ENCODE measurements around the gene SULT1A1.
"Not testable (repeated sequence)": the region's sequence is repeated elsewhere in the genome, so short reads cannot be mapped to it uniquely, and the experiment has no call there.

Gene SULT1A1

GRCh38 chr16:28609631-28610594 lies at the start of gene SULT1A1:
Gene SULT1A1, minus strand, starts transcription at chr16:28610044. Its CDS starts 1,189 bp downstream, at chr16:28608855.
- Mint-ChIP-seq H3K9me3 (no peaks in the 10 kb centered on the region), H3K36me3 (ENCODE audit: low read depth) (no peaks in the 10 kb centered on the region), H3K4me1 (ENCODE audit: low read depth) (peaks cover 10% of the 10 kb centered on the region), H3K4me3 (no peak within 1 kb of the TSS), H3K27me3 (no peaks in the 10 kb centered on the region), H3K27ac (no peak within 1 kb of the TSS)

DNA sequence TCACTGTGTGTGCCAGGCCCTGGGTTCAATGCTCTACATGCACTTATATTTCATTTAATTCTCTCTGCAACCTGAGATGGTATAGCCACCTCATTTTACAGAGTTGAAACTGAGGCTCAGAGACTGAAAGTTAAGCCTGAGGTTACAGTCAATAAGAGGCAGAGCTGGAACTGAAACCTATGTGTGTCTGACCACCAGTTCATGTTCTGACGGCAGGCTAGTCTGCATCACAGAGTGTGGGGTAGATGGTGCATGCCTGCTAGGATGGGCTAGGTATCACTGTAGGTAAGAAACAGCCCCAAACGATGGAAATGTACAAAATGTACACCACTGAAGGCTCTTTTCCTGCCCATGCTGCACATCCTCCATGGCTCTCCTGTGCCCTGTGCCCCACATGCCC lies 30.1 kb upstream of the SULT1A1 start:
- not testable (repeated sequence) for H3K27me3 Mint-ChIP-seq; H3K9me3 Mint-ChIP-seq; H3K36me3 Mint-ChIP-seq (ENCODE audit: low read depth); H3K27ac Mint-ChIP-seq; H3K4me3 Mint-ChIP-seq; H3K4me1 Mint-ChIP-seq (ENCODE audit: low read depth)

DNA sequence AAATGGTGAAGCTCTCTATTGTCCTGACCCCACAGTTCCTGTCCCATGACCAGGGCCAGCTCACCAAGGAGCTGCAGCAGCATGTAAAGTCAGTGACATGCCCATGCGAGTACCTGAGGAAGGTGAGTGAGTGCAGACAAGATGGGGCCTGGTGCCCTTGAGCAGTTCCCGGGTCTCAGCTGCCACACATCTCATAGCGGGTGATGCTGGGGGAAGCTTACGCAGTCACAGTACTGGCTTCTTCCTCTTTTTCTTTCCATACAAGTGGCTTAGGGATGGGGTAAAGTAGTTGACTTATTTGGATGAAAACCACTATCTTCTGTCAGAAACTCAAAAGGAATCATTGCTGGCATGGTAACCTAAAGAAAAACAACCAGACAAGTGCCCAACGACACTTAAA lies 28.5 kb upstream of the SULT1A1 start:
- not testable (repeated sequence) for H3K27ac Mint-ChIP-seq; H3K36me3 Mint-ChIP-seq (ENCODE audit: low read depth); H3K4me3 Mint-ChIP-seq; H3K27me3 Mint-ChIP-seq; H3K4me1 Mint-ChIP-seq (ENCODE audit: low read depth); H3K9me3 Mint-ChIP-seq

DNA sequence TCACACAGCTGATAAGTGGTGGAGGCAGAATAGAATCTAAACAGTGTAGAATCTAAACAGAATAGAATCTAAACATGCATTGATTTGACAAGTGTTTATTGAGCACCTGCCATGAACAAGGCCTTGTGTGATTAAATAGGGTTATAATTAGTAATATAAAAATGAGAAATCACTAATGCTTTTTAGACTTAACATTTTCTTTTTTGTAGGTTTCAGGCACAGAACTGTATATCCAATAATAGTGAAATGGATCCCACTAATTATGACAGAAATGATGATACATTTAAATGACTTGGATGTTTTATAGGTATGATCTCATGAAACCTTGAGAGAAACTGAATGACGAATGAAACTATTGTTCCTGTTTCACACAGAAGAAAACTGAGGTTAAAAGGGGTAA lies 27.9 kb upstream of the SULT1A1 start, which contains the start of gene NPIPB8:
Gene NPIPB8 (plus strand): TSS at position 301 of the 400 bp plus-strand sequence. CDS start 296 bp downstream, outside the sequence.
- not testable (repeated sequence) for H3K9me3 Mint-ChIP-seq; H3K36me3 Mint-ChIP-seq (ENCODE audit: low read depth); H3K4me3 Mint-ChIP-seq; H3K27ac Mint-ChIP-seq; H3K4me1 Mint-ChIP-seq (ENCODE audit: low read depth); H3K27me3 Mint-ChIP-seq

DNA sequence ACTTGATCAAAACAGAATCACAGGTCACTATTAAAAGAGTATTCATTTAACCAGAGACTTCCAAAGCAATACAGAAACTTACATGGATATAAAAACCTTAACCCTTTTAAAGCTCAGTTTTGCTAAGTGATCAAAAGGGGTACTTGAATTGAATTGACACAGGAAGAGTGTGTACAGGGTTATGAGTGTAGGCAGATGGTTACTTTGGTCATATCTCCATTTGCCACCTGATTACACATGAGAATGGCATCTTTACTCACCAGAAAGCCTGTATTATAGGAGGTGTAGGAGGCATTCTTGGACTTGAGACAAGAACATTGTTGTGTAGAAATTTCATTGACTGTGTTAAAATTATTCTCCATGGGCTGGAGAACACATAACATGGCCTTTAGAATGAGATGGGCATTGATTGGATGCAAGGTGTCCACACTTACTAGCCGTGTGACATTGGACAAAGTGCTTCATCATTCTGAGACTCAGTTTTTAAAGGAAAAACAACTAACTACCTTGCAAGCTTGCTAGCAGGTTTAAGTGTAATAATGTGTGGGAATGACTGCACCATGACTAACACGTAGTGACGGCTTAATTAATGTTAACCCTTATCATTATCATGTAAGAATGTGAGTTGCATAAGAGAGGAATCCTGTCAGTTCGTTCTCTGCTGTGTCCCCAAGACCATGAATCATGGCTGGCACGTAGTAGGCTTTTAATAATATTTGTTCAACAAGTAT lies 26.4 kb upstream of the SULT1A1 start:
- H3K27ac Mint-ChIP-seq; H3K4me1 Mint-ChIP-seq (ENCODE audit: low read depth); H3K27me3 Mint-ChIP-seq; H3K36me3 Mint-ChIP-seq (ENCODE audit: low read depth); H3K4me3 Mint-ChIP-seq; H3K9me3 Mint-ChIP-seq: not testable (repeated sequence)

DNA sequence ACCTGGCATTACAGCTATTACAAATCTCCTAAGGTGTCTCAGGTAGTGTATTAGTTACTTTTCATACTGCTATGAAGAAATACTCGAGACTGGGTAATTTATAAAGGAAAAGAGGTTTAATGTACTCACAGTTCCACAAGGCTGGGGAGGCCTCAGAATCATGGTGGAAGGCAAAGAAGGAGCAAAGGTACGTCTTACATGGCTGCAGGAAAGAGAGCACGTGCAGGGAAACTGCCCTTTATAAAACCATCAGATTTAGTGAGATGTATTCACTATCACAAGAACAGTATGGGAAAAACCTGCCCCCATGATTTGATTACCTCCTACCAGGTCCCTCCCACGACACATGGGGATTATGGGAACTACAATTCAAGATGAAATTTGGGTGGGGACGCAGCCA lies 21.1 kb upstream of the SULT1A1 start:
- H3K36me3 Mint-ChIP-seq (ENCODE audit: low read depth); H3K4me3 Mint-ChIP-seq; H3K4me1 Mint-ChIP-seq (ENCODE audit: low read depth); H3K27ac Mint-ChIP-seq; H3K27me3 Mint-ChIP-seq; H3K9me3 Mint-ChIP-seq: not testable (repeated sequence)

DNA sequence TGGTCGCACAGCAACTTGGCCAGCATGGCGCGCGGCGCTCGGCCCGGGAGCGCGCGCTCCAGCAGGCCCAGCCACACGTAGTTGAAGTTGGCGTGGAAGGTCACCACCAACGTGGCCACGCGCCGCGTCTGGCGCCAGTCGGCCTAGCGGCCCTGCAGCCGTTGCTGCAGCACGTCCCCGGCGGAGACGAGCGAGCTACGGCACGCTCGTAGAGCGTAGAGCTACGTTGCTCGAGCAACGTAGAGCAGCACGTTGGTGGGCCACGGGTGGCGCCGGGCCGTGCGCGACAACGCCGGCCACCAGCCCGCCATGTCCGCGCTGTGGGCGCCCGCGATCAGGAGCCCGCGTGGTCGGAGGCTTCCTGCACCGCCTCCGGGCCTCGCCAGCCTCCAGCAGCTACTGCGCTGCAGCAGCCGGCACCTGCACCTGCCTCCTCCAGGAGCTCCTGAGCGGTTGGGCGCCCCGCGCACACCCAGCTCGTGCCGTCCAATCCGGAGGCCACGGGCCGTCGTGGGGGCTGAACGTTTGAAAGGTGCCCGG lies 13.4 kb upstream of the SULT1A1 start:
- H3K9me3 Mint-ChIP-seq: no peaks in the 10 kb centered on the region
- peak overlapping the region; percentile 81 for H3K27ac Mint-ChIP-seq
- H3K4me3 Mint-ChIP-seq: peak overlapping the region; percentile 88
- H3K27me3 Mint-ChIP-seq: no peaks in the 10 kb centered on the region
- peaks cover 9% of the 10 kb centered on the region for H3K36me3 Mint-ChIP-seq (ENCODE audit: low read depth)
- H3K4me1 Mint-ChIP-seq (ENCODE audit: low read depth): peaks cover 16% of the 10 kb centered on the region

GRCh38 chr16:28622532-28623171 lies 12.8 kb upstream of the SULT1A1 start:
- H3K27ac Mint-ChIP-seq: peak overlapping the region; percentile 81
- not testable (repeated sequence) for H3K36me3 Mint-ChIP-seq (ENCODE audit: low read depth); H3K9me3 Mint-ChIP-seq; H3K27me3 Mint-ChIP-seq
- H3K4me3 Mint-ChIP-seq: peak overlapping the region; percentile 88
- peaks cover 16% of the 10 kb centered on the region for H3K4me1 Mint-ChIP-seq (ENCODE audit: low read depth)

GRCh38 chr16:28621481-28622155 lies 11.8 kb upstream of the SULT1A1 start:
- Mint-ChIP-seq H3K4me1 (ENCODE audit: low read depth) (peaks cover 16% of the 10 kb centered on the region), H3K27ac (peak overlapping the region; percentile 80), H3K9me3 (no peaks in the 10 kb centered on the region), H3K36me3 (ENCODE audit: low read depth) (peaks cover 13% of the 10 kb centered on the region), H3K27me3 (no peaks in the 10 kb centered on the region), H3K4me3 (peak overlapping the region; percentile 88)

DNA sequence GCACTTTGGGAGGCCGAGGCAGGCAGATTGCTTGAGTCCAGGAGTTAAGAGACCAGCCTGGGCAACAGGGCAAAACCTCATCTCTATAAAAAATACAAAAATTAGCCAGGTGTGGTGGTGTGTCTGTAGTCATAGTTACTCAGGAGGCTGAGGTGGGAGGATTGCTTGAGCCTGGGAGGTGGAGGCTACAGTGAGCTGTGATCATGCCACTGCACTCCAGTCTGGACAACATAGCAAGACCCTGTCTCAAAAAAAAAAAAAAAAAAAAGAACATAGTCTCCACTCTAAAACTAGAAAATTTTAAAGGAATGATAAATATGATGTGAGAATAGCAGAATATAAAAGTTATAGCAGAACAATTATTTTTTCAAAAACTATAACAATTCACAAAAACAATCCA lies 10.5 kb upstream of the SULT1A1 start:
- not testable (repeated sequence) for H3K27me3 Mint-ChIP-seq, H3K27ac Mint-ChIP-seq, H3K4me3 Mint-ChIP-seq, H3K9me3 Mint-ChIP-seq
- peaks cover 13% of the 10 kb centered on the region for H3K36me3 Mint-ChIP-seq (ENCODE audit: low read depth)
- H3K4me1 Mint-ChIP-seq (ENCODE audit: low read depth): peaks cover 16% of the 10 kb centered on the region

- Mint-ChIP-seq H3K4me1 (ENCODE audit: low read depth) (peaks cover 12% of the 10 kb centered on the region), H3K9me3 (no peaks in the 10 kb centered on the region), H3K27me3 (no peaks in the 10 kb centered on the region), H3K27ac (no peak overlapping the region), H3K4me3 (no peak overlapping the region), H3K36me3 (ENCODE audit: low read depth) (peaks cover 13% of the 10 kb centered on the region)
These were observed 8.0 kb upstream of the SULT1A1 start for GRCh38 chr16:28617874-28618273.

DNA sequence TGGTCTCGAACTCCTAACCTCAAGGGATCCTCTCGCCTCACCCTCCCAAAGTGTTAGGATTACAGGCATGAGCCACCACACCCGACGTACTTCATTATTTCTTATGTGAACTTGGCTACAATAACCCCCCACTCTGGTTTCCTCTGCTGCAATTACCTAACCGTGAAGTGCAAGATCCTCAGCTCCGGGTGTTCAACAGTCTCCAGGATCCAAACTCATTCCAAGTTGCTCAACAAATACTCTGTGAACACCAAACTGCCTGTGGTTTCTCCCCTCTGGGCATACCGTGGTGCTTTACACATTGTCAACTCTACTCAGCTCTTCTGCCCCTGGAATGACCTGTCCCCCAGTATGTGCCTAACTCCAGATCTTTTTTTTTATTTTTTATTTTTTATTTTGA lies 6.8 kb upstream of the SULT1A1 start:
- no peaks in the 10 kb centered on the region for H3K27me3 Mint-ChIP-seq
- H3K27ac Mint-ChIP-seq: no peak overlapping the region
- no peak overlapping the region for H3K4me3 Mint-ChIP-seq
- peaks cover 7% of the 10 kb centered on the region for H3K36me3 Mint-ChIP-seq (ENCODE audit: low read depth)
- H3K4me1 Mint-ChIP-seq (ENCODE audit: low read depth): peaks cover 2% of the 10 kb centered on the region
- H3K9me3 Mint-ChIP-seq: no peaks in the 10 kb centered on the region

DNA sequence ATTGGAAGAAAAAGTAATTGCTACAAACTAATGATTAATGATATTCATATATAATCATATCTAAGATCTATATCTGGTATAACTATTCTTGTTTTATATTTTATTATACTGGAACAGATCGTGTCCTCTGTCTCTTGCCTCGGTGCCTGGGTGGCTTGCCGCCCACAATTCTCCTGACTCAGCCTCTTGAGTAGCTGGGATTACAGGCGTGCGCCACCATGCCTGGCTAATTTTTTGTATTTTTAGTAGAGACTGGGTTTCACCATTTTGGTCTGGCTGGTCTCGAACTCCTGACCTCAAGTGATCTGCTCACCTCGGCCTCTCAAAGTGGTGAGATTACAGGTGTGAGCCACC lies 6.4 kb upstream of the SULT1A1 start:
- H3K27me3 Mint-ChIP-seq; H3K9me3 Mint-ChIP-seq; H3K4me3 Mint-ChIP-seq; H3K36me3 Mint-ChIP-seq (ENCODE audit: low read depth); H3K4me1 Mint-ChIP-seq (ENCODE audit: low read depth); H3K27ac Mint-ChIP-seq: not testable (repeated sequence)

- H3K4me3 Mint-ChIP-seq; H3K27ac Mint-ChIP-seq; H3K4me1 Mint-ChIP-seq (ENCODE audit: low read depth); H3K36me3 Mint-ChIP-seq (ENCODE audit: low read depth); H3K27me3 Mint-ChIP-seq; H3K9me3 Mint-ChIP-seq: not testable (repeated sequence)
These were observed 5.8 kb upstream of the SULT1A1 start for GRCh38 chr16:28615486-28616223.

All from stimulated activated naive CD8-positive, alpha-beta T cell treated with anti-CD3 and anti-CD28 coated beads, Interleukin-15, Interleukin-2, amounts not matched to agents 100 ng/mL and 50 ng/mL, for 24 hours (primary cell).